Colonic mucosa (tissue), 4 donors: ENCODE measurements around the gene KLHDC1. TPM values are rescaled to one million over a fixed set of nuclear protein-coding genes. Genes with fewer than 3 reads are reported as not detected.
"Not testable (repeated sequence)": the region's sequence is repeated elsewhere in the genome, so short reads cannot be mapped to it uniquely, and the experiment has no call there.

Experiments used
- DNase-seq: peaks from one replicate; pipeline ENCODE4 v3.0.0-alpha.2; 2020
- H3K27ac ChIP-seq: fragments of 200-600 bp; one replicate; pipeline ENCODE4 v1.8.0; 2021
- H3K27me3 ChIP-seq: fragments of 200-600 bp; one replicate; pipeline ENCODE4 v1.8.0; 2021
- H3K36me3 ChIP-seq: fragments of 200-600 bp; one replicate; pipeline ENCODE4 v1.8.0; 2021
- H3K4me1 ChIP-seq: fragments of 200-600 bp; one replicate; pipeline ENCODE4 v1.8.0; 2021; ENCODE audit warnings: mild to moderate bottlenecking
- H3K4me3 ChIP-seq: fragments of 200-600 bp; one replicate; pipeline ENCODE4 v1.8.0; 2021
- H3K9ac ChIP-seq, 2 donors: one replicate each; pipeline ENCODE4 v1.7.0; 2013; ENCODE audit warnings: control low read depth in 2 of 2, low read depth in 2 of 2, low read length in 2 of 2
- H3K9me3 ChIP-seq: fragments of 200-600 bp; one replicate; pipeline ENCODE4 v1.8.0; 2021
- CTCF ChIP-seq: fragments of 200-600 bp; IDR thresholded peaks from one replicate; pipeline ENCODE4 v1.8.0; 2022; ENCODE audit warnings: antibody characterized with exemption, mild to moderate bottlenecking
- intact Hi-C: fragments of 100-400 bp; cut with DNase I; formaldehyde crosslinking; loops from one replicate; pipeline ENCODE4 v1.14.1; 2022
- total RNA-seq, 2 donors: library from RNA; stranded (reverse); fragmentation: NEBNext Ultra II Directional in 1 of 2; extraction: Animal tissue kit (Norgen Biotek cat#: 25700) in 1 of 2; gene quantifications; one replicate each; pipeline ENCODE4 v1.2.1, GENCODE V29; 2021
- donor health status: healthy.
- donor health status: DM: no; HTN: no; CAD: no.
- donor health status: DM: no; HTN: no; CAD: no.

KLHDC1 gene
- total RNA-seq, 2 donors from 2014 or later: 0.94 to 2.5 TPM

GRCh38 chr14:49687942-49688700 is 4.8 kb upstream of the KLHDC1 start, which contains the start of gene POLE2:
Gene POLE2 (minus strand): TSS chr14:49688214. CDS start chr14:49688203, 11 bp downstream.
- Histone ChIP-seq H3K27me3 (no peaks in the 10 kb centered on the region), H3K36me3 (no peaks in the 10 kb centered on the region), H3K27ac (peak within 1 kb of the TSS; percentile 69), H3K9me3 (no peaks in the 10 kb centered on the region), H3K4me1 (no peaks in the 10 kb centered on the region), H3K9ac (peak within 1 kb of the TSS; percentile 56 to 90), H3K4me3 (peak within 1 kb of the TSS; percentile 57)
- DNase-seq: peak; percentile 78
- TF ChIP-seq CTCF: no peak
- intact Hi-C loops: no loop called here

GRCh38 chr14:49688701-49689030 is 4.3 kb upstream of the KLHDC1 start:
- Histone ChIP-seq H3K9me3 (no peaks in the 10 kb centered on the region), H3K4me1 (no peaks in the 10 kb centered on the region), H3K4me3 (no peak overlapping the region), H3K27ac (peak overlapping the region; percentile 69), H3K27me3 (no peaks in the 10 kb centered on the region), H3K36me3 (no peaks in the 10 kb centered on the region), H3K9ac (no peak overlapping the region)
- DNase-seq: no peak
- intact Hi-C loops: no loop called here
- no peak for TF ChIP-seq CTCF

- H3K4me3 ChIP-seq: no peak overlapping the region
- no peaks in the 10 kb centered on the region for H3K4me1 ChIP-seq
- H3K9ac ChIP-seq: no peak overlapping the region
- no peak for TF ChIP-seq CTCF
- no peak overlapping the region for H3K27ac ChIP-seq
- DNase-seq: no peak
- intact Hi-C loops: loop anchor here (5.0 kb wide), 1 partner anchor 76 kb away; the partner anchor contains the start of gene KLHDC2
- no peaks in the 10 kb centered on the region for H3K27me3 ChIP-seq
- no peaks in the 10 kb centered on the region for H3K9me3 ChIP-seq
- no peaks in the 10 kb centered on the region for H3K36me3 ChIP-seq
Observed at GRCh38 chr14:49691031-49691430, 1.9 kb upstream of the KLHDC1 start.

GRCh38 chr14:49692193-49692757 is 645 bp upstream of the KLHDC1 start:
- intact Hi-C loops: loop anchor here (5.0 kb wide), 1 partner anchor 75 kb away; the partner anchor contains the start of gene KLHDC2
- peak overlapping the region; percentile 81 to 84 for H3K9ac ChIP-seq
- peak overlapping the region; percentile 85 for H3K27ac ChIP-seq
- no peaks in the 10 kb centered on the region for H3K9me3 ChIP-seq
- DNase-seq: no peak
- H3K36me3 ChIP-seq: no peaks in the 10 kb centered on the region
- no peaks in the 10 kb centered on the region for H3K27me3 ChIP-seq
- no peak for TF ChIP-seq CTCF
- no peaks in the 10 kb centered on the region for H3K4me1 ChIP-seq
- peak overlapping the region; percentile 53 for H3K4me3 ChIP-seq

GRCh38 chr14:49693735-49694124 is 810 bp downstream of the KLHDC1 start:
- not testable (repeated sequence) for DNase-seq, H3K27me3 ChIP-seq, H3K9ac ChIP-seq, H3K36me3 ChIP-seq, H3K27ac ChIP-seq, H3K9me3 ChIP-seq, H3K4me1 ChIP-seq
- intact Hi-C loops: loop anchor here (5.0 kb wide), 1 partner anchor 74 kb away; the partner anchor contains the start of gene KLHDC2
- H3K4me3 ChIP-seq: peak overlapping the region; percentile 53

GRCh38 chr14:49702725-49703124 is 9.8 kb downstream of the KLHDC1 start:
- no peak for DNase-seq
- TF ChIP-seq CTCF: no peak
- intact Hi-C loops: no loop called here

More at GRCh38 chr14:49702725-49703124, 9.8 kb downstream of the KLHDC1 start:
- Histone ChIP-seq H3K27me3 (no peaks in the 10 kb centered on the region), H3K36me3 (no peaks in the 10 kb centered on the region), H3K4me1 (no peaks in the 10 kb centered on the region), H3K4me3 (no peak overlapping the region), H3K27ac (no peak overlapping the region), H3K9me3 (no peaks in the 10 kb centered on the region), H3K9ac (no peak overlapping the region)
